D721Med (cell line): ENCODE results near the gene TTC17.

Experiments
- DNase-seq: peaks from one replicate; pipeline ENCODE4 v3.0.0; 2011; ENCODE audit warnings: low spot score; ENCODE audit not compliant: insufficient read length
- FAIRE-seq: peaks from 2 replicates; lab custom pipeline; 2011; peaks lifted over from hg19 to GRCh38; lab: Jason Lieb, UNC
- TF ChIP-seq, protein P1 (sequence below): IDR thresholded peaks from 2 replicates; pipeline ENCODE4 v1.5.1; 2012; ENCODE audit warnings: mild to moderate bottlenecking, control low read depth; ENCODE audit not compliant: insufficient read depth; ENCODE audit errors: missing control alignments

The TTC17 gene

GRCh38 chr11:43367382-43368178 is 8.9 kb downstream of the TTC17 start:
- FAIRE-seq: no peak
- no peak for DNase-seq
- TF ChIP-seq, protein P1, sequence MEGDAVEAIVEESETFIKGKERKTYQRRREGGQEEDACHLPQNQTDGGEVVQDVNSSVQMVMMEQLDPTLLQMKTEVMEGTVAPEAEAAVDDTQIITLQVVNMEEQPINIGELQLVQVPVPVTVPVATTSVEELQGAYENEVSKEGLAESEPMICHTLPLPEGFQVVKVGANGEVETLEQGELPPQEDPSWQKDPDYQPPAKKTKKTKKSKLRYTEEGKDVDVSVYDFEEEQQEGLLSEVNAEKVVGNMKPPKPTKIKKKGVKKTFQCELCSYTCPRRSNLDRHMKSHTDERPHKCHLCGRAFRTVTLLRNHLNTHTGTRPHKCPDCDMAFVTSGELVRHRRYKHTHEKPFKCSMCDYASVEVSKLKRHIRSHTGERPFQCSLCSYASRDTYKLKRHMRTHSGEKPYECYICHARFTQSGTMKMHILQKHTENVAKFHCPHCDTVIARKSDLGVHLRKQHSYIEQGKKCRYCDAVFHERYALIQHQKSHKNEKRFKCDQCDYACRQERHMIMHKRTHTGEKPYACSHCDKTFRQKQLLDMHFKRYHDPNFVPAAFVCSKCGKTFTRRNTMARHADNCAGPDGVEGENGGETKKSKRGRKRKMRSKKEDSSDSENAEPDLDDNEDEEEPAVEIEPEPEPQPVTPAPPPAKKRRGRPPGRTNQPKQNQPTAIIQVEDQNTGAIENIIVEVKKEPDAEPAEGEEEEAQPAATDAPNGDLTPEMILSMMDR: no peak

- FAIRE-seq: no peak
- DNase-seq: no peak
- TF ChIP-seq, protein P1: no peak
Measured at GRCh38 chr11:43376065-43376464, 17.3 kb downstream of the TTC17 start.

- no peak for DNase-seq
- no peak for FAIRE-seq
- TF ChIP-seq, protein P1: no peak
Measured at GRCh38 chr11:43376594-43376993, 17.9 kb downstream of the TTC17 start.

- TF ChIP-seq, protein P1: no peak
- FAIRE-seq (no peak), DNase-seq (no peak)
Measured at GRCh38 chr11:43377389-43377788, 18.7 kb downstream of the TTC17 start.

DNA sequence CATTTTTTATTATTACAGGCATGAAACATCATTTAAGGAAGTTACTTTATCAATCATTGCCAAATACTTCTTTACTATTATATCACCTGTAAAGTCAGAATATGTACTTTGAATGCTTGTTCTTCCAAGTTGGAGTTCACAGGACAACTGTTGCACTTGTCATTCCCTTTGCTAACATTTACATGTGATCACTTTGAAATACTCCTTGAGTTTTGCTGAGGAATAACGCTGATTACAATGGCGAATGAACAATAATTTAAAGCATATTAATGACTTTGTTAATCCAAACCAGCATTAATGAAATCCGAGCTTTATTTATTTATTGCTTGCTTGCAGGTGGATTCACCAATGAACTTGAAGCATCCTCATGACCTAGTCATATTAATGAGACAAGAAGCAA is 20.2 kb downstream of the TTC17 start:
- FAIRE-seq (no peak), DNase-seq (no peak)
- TF ChIP-seq, protein P1: no peak

DNA sequence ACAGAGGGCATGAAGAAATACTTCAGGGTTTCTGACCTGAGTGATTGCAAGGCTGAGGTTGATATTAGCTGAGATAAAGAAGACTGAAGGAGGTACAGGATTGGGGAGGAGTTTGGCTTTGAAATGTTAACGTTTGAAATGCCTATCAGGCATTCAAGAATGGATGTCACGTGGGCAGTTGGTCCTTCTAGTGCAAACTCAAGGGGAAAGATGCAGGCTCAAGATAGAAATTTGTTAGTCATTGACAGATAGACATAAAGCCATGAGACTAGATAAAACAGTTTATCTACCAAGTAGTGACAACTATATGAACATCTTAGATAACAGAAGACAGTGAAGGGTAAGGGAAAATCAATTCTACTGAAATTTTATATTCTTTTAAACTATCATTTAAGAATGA is 23.1 kb downstream of the TTC17 start:
- FAIRE-seq (no peak), DNase-seq (no peak)
- TF ChIP-seq, protein P1: no peak

- TF ChIP-seq, protein P1: no peak
Measured at GRCh38 chr11:43382614-43383013, 23.9 kb downstream of the TTC17 start.

More at GRCh38 chr11:43382614-43383013, 23.9 kb downstream of the TTC17 start:
- no peak for DNase-seq
- no peak for FAIRE-seq
